ENCODE data around the gene CACNA1A.

CACNA1A gene

GRCh38 chr19:13275016-13275722, 231.1 kb downstream of the CACNA1A start:
- no peaks in the 10 kb centered on the region for H3K36me3 ChIP-seq (replicated peaks; ENCODE audit: insufficient read depth, low read length)
- no peak for TF ChIP-seq EZH2 (optimal IDR thresholded peaks at IDR 0.05; ENCODE audit: low read depth, low read length)
- TF ChIP-seq CTCF (IDR thresholded peaks at IDR 0.05; ENCODE audit: low read length), result no peak
- no peak for TF ChIP-seq EZH2phosphoT487 (IDR thresholded peaks at IDR 0.05; ENCODE audit: low read length)
- H3K79me2 ChIP-seq (ENCODE audit: low read length), result no peaks in the 10 kb centered on the region
- no peaks in the 10 kb centered on the region for H3F3A ChIP-seq (ENCODE audit: insufficient read depth, low read length)
- peak; percentile 45 for DNase-seq
- H3K4me2 ChIP-seq (ENCODE audit: low read depth, low read length), result peak overlapping the region; percentile 36; the same call in 1 of the 2 replicates
- H3K9me3 ChIP-seq (replicated peaks; ENCODE audit: insufficient read depth, low read length), result no peaks in the 10 kb centered on the region
- H4K20me1 ChIP-seq (ENCODE audit: insufficient read depth, low read length), result no peaks in the 10 kb centered on the region
- no peak overlapping the region for H3K9ac ChIP-seq (ENCODE audit: low read length)
- H2AFZ ChIP-seq (ENCODE audit: low read length), result peak overlapping the region; percentile 57; the same call in 1 of the 2 replicates
- peaks cover 15% of the 10 kb centered on the region for H3K4me1 ChIP-seq (ENCODE audit: low read length)
- H3K27me3 ChIP-seq (replicated peaks; ENCODE audit: insufficient read depth, low read length), result peaks cover 38% of the 10 kb centered on the region
- H3K9me2 ChIP-seq (replicated peaks; ENCODE audit: insufficient read depth, low read length), result no peaks in the 10 kb centered on the region
- no peak overlapping the region for H3K4me3 ChIP-seq (ENCODE audit: low read length)
- peak overlapping the region; percentile 43; the same call in 1 of the 2 replicates for H3K27ac ChIP-seq (ENCODE audit: low read length)

GRCh38 chr19:13270514-13271105, 235.7 kb downstream of the CACNA1A start:
- Histone ChIP-seq H3K27me3 (replicated peaks; ENCODE audit: insufficient read depth, low read length) (peaks cover 61% of the 10 kb centered on the region), H3K36me3 (replicated peaks; ENCODE audit: insufficient read depth, low read length) (no peaks in the 10 kb centered on the region), H3K9me2 (replicated peaks; ENCODE audit: insufficient read depth, low read length) (no peaks in the 10 kb centered on the region)

GRCh38 chr19:13269348-13269747, 236.9 kb downstream of the CACNA1A start:
- H3K9me2 ChIP-seq (replicated peaks; ENCODE audit: insufficient read depth, low read length), result no peaks in the 10 kb centered on the region
- H3K4me2 ChIP-seq (ENCODE audit: low read depth, low read length), result no peak overlapping the region
- no peaks in the 10 kb centered on the region for H3K36me3 ChIP-seq (replicated peaks; ENCODE audit: insufficient read depth, low read length)
- H2AFZ ChIP-seq (ENCODE audit: low read length), result no peak overlapping the region
- TF ChIP-seq EZH2phosphoT487 (IDR thresholded peaks at IDR 0.05; ENCODE audit: low read length), result no peak
- no peak for TF ChIP-seq CTCF (IDR thresholded peaks at IDR 0.05; ENCODE audit: low read length)
- TF ChIP-seq EZH2 (optimal IDR thresholded peaks at IDR 0.05; ENCODE audit: low read depth, low read length), result no peak
- no peaks in the 10 kb centered on the region for H3K4me1 ChIP-seq (ENCODE audit: low read length)
- no peak for DNase-seq
- H3K9me3 ChIP-seq (replicated peaks; ENCODE audit: insufficient read depth, low read length), result no peaks in the 10 kb centered on the region
- no peak overlapping the region for H3K4me3 ChIP-seq (ENCODE audit: low read length)
- H3K79me2 ChIP-seq (ENCODE audit: low read length), result no peaks in the 10 kb centered on the region
- no peaks in the 10 kb centered on the region for H3F3A ChIP-seq (ENCODE audit: insufficient read depth, low read length)
- H3K9ac ChIP-seq (ENCODE audit: low read length), result no peak overlapping the region
- no peak overlapping the region for H3K27ac ChIP-seq (ENCODE audit: low read length)
- peaks cover 74% of the 10 kb centered on the region for H3K27me3 ChIP-seq (replicated peaks; ENCODE audit: insufficient read depth, low read length)
- H4K20me1 ChIP-seq (ENCODE audit: insufficient read depth, low read length), result no peaks in the 10 kb centered on the region

More at GRCh38 chr19:13270514-13271105, 235.7 kb downstream of the CACNA1A start:
- H3K79me2 ChIP-seq (ENCODE audit: low read length), result no peaks in the 10 kb centered on the region
- H2AFZ ChIP-seq (ENCODE audit: low read length), result no peak overlapping the region
- H3F3A ChIP-seq (ENCODE audit: insufficient read depth, low read length), result no peaks in the 10 kb centered on the region
- H3K9ac ChIP-seq (ENCODE audit: low read length), result no peak overlapping the region
- no peak overlapping the region for H3K4me2 ChIP-seq (ENCODE audit: low read depth, low read length)
- TF ChIP-seq CTCF (IDR thresholded peaks at IDR 0.05; ENCODE audit: low read length) (no peak), EZH2 (optimal IDR thresholded peaks at IDR 0.05; ENCODE audit: low read depth, low read length) (no peak), EZH2phosphoT487 (IDR thresholded peaks at IDR 0.05; ENCODE audit: low read length) (no peak)
- no peak overlapping the region for H3K4me3 ChIP-seq (ENCODE audit: low read length)
- H3K27ac ChIP-seq (ENCODE audit: low read length), result no peak overlapping the region
- H4K20me1 ChIP-seq (ENCODE audit: insufficient read depth, low read length), result no peaks in the 10 kb centered on the region
- no peak for DNase-seq
- peaks cover 8% of the 10 kb centered on the region for H3K4me1 ChIP-seq (ENCODE audit: low read length)
- no peaks in the 10 kb centered on the region for H3K9me3 ChIP-seq (replicated peaks; ENCODE audit: insufficient read depth, low read length)

Measured in MM.1S (cell line).